DMS 273 (cell line): ENCODE measurements around the gene PCAT6.
A peak's percentile ranks its signal among the peaks of the same experiment; 100 is the strongest.

ENCODE experiments used
- DNase-seq: peaks from one replicate; lab custom pipeline; 2025; ENCODE audit not compliant: unreplicated experiment; lab: John Stamatoyannopoulos, UW

Gene PCAT6

DNA sequence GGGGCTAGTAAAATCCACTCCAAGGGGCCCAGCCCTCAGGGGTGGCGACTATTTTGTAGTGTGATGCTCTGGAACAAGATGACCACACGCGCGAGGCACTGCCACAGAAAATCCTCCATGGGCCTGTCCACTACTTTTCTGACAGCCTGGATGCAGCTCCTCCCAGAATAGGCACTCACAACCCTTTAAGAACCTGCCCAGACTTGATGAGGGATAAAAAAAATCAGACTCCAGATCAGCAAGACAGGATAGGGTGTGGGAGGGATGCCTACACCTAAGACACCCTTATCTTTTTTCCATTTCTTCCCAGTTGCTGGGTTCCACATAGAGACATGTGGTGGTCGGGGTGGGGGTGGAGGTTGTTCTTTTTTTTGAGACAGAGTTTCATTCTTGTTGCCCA is 33.5 kb downstream of the PCAT6 start:
- DNase-seq, result no peak

DNA sequence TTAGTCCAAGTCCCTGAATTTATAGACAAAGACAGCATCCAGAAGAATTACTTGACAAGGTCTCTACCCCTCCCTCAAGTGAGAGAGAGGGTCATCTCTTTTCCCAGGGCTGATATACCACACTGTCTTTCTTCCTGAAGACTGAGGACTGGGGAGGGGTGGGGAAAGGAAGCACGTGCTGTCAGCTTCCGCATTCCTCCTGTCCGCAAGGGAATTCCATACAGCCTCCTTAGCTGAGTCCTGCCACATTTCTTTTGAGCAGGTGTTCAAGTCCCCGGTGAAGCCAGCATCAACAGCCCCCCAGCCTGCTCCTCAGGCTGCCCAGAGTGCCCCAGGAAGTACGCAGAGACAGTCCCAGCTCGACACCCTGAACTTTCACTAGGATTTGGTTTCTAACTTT is 34.2 kb downstream of the PCAT6 start:
- no peak for DNase-seq

DNA sequence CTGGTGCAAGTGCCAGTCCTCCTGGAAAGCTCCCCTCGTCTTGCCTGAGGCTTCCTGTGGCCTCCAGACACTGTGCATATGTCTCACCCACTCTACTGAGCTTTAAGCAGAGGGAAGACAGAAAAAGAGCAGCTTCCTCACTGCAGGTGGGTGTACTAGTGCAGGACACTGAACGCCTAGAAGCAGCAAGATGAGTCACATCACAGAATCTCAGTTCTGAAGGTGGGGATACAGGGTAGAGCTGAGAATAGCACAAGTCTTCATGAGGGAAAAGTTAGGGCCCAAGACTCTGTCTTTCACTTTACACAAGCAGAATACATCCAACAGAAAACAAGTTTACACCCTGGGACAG is 37.4 kb downstream of the PCAT6 start:
- DNase-seq, result no peak

DNA sequence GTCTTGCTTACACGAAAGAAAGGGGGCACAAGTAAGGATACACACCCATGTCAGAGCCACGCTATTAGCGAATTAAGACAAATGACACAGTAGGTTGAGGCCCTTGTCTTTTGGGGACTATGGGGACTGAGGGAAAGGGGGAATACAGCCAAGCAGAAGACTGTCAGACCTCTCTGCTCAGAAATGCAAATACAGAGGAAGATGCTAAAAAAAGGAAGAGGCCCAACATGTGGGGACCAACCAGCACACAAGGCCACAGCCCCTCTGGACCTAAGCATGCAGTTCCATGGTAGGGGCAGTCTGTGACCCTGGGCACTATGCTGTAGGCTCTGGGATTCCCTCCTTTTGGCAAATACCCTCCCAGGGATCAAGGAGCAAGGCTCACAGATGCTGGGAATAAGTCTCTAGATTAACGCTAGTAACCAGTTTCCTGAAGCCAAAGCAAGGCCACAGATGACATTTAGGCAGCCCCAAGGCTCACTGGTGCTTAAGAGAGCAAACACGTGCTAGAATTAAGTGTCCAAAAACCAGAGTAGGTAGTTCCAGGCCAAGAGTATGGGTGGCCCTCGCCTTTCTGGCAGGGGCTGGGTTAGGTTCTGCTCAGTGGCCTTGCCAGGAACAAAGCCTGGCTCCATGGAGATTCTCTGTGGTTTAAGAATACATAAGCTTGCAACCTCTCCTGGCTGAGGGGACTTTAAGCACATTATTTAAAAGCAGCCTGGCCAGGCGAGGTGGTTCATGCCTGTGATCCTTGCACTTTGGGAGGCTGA is 40.0 kb downstream of the PCAT6 start:
- no peak for DNase-seq

DNA sequence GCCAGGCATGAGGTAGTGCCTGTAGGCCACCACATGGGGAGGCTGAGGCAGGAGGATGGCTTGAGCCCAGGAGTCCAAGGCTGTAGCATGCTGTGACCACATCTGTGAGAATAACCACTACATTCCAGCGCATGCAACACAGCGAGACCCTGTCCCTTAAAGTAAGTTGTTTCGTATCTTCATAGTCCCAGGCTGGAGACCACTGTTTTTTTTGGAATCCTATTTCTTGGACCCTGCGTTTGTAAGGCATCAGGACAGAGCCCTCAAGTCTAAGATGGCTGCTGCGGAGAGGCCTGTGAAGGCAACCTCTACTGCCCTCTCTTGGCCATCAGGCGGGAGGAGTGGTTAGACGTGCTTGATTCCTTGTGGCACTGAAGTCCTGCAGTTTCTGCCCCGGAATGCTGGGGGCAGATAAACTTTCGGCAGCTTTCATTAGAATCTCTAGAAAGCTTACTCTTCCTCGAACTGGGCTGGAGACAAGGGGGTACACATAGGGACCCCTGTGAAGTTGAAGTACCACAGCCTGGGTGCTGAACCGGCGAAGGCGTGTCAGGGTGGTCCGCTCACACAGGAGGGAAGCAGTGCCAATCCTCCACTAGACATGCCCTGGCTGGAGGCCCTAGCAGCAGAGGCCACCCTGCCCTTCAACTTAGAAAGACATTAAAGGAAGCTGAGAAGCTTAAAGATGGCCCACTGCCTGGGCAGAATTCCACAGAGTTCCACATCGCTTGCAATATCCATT is 41.6 kb downstream of the PCAT6 start:
- peak; percentile 72 for DNase-seq

DNA sequence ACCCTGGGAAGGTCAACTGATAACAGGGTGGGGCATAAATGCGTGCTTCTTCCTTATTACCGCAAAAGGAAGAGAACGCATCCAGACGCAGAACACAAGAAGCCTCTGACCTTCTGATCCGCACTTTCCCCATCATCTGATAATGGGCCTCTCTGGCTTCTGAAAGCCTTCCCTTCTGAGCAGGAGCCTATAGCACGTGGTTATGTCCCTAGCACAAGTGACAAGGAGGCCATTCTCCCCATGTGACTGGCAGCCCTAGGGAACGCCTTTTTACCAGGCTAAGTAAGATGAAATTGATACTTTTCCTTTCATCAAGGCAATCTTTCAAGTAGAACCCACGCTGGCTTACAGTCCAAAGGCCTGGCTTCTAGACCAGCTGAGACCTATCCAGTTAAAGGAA is 44.0 kb downstream of the PCAT6 start:
- DNase-seq, result no peak

DNA sequence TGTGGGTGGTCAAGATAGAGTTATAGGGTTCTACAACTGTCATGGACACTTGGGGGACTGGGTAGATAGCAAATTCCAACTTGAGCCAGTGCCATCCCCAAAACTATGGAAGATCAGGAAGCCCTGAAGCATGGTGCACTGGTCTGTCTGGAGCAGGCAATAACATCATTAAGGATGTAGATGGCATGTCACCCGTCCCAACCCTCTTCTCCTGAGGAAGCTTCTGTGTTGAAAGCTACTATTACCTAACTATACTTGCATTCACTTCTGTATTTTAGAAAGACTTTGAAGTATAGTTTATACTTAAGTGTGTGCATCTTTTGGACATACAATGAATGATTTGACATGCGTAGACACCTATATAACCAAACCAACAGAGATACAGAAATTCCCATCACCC is 45.3 kb downstream of the PCAT6 start:
- no peak for DNase-seq

DNA sequence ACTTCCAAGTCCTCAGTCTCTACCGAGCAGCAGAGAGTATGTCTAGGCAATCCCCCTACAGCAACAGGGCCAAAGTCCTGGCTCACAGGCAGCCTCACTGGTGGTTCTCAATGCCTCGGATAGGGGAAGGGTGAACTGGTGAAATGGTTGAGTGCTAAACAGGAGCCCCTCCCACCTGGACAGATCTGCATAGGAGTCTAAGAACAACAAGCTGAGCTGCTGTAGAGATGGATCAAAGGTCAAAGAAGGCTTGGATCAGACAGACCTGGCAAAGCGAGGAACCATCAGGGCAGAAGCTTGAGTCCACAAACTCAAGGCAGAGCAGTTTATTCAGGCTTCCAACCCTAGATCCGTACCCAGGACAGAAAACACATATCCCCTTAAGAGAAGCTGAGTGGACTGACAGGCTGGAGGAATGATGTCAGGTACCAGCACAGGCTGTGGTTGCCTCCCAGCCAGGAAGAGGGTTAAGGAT is 46.4 kb downstream of the PCAT6 start:
- no peak for DNase-seq

DNA sequence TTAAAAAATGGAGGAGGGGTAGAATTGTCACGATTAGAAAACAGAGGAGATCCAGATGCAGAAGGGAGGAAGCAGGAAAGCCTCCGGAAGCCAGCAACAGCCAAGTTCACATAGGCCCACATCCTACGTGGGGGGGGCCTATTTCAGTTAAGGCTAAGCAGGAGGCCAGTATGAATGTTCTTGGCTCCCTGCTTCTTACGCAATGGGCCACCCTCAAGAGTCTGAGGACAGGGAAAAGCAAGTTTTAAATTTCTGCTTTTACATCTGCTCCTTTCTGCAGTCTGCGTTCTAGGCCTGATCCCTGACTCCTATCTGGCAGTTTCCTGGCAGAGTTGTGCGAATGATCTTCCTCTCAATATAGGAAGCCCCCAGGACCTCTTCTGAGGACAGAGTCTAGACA is 47.6 kb downstream of the PCAT6 start:
- DNase-seq, result no peak

DNA sequence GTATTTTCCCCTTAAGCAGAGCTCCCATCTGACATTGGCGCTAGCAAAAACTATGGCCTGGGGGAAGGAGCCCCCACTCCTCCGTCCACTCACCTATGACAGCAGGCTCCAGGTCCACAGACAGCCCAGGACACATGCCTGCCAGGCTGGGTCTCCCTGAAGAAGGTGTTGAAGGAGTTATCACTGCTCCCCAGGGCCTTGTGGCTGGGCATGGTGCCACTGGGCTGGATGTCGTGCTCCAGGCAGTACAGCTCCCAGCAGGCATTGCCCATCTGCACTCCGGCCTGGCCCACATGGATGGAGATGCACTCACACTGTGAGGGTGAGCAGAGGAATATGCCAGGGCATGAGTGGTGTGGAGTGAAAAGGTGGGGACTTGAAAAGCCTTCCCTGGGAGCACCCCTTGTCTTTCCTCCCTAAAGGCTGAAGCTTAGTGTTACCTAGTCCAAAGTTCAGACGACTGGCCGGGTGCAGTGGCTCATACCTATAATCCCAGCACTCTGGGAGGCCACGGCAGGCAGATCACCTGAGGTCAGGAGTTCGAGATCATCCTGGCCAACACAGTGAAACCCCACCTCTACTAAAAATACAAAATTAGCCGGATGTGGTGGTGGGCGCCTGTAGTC is 48.1 kb downstream of the PCAT6 start:
- DNase-seq, result peak; percentile 40

DNA sequence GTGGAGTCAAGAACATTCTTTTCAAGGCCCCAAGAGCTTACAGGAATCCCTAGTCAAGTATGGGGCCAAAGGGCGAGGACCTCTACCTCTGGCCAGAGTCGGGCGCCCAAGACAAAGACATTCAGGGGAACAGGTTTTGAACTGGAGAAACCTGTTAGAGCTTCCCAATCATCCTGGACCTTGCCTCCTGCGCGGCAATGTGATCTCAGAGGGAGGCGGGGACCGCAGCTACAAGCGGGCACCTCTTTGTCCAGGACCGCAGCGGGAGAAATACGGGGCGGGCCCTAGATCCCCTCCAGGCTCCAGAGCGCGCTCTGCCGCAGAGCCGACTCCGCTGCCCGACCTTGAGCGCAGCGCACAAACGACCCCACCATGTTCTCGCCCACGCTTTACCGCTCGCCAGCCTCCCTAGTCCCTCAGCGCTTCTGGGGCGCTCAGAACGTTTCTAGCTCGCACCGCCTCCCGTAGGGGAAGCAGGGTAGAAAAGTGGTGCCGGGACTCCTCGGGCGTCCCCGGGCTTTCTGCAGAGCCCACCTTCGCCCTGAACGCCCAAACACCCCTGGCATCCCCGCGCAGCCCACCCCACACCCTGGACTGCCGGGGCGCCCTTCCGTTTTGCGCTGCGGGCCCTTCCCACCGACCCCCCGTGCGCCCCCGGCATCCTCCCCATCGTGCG is 50.1 kb downstream of the PCAT6 start:
- peak; percentile 77 for DNase-seq
